NCI-H526 treated with DMSO at 0.1 percent for 48 hours (cell line): ENCODE measurements around the gene FAM136A.
"Not testable (repeated sequence)": the region's sequence is repeated elsewhere in the genome, so short reads cannot be mapped to it uniquely, and the experiment has no call there.

ENCODE experiments used
- DNase-seq: peaks from one replicate; lab custom pipeline; 2025; lab: John Stamatoyannopoulos, UW

The FAM136A gene

DNA sequence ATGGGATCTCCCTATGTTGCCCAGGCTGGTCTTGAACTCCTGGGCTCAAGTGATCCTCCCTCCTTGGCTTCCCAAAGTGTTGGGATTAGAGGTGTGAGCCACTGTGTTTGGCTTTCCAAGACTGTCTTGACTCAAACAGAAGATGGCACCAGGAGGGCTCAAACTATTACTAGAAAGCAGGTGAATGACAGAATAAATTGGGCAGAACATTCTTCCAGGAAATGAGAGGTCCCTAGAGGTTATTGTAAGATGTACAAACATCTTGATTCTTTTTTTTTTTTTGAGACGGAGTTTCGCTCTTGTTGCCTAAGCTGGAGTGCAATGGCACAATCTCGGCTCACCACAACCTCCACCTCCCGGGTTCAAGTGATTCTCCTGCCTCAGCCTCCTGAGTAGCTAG, 4.0 kb downstream of the FAM136A start:
- not testable (repeated sequence) for DNase-seq

DNA sequence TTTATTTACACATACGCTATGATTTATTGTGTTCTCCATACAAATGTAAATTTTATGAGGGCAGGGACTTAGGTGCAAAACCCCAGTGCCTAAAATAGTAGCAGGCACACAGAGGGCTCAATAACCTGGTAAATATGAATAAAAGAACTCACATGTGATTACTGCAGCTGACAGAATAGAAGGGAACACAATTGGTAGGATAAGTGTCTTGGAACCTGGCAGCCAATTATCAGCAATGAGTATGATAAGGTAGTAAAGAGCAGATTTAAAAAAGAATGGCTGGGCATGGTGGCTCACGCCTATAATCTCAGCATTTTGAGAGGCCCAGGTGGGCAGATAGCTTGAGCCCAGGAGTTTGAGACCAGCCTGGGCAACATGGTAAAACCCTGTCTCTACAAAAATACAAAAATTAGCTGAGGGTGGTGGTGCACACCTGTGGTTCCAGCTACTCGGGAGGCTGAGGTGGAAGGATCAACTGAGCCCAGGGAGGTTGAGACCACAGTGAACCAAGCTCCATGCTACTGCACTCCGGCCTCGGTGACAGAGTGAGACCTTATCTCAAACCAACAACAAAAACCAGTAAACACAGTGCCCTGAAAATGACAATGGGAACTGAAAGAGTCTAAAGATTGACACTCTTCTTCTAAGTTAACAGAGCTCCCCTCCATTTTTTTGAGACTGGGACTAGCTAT, 18.2 kb downstream of the FAM136A start:
- DNase-seq = no peak

DNA sequence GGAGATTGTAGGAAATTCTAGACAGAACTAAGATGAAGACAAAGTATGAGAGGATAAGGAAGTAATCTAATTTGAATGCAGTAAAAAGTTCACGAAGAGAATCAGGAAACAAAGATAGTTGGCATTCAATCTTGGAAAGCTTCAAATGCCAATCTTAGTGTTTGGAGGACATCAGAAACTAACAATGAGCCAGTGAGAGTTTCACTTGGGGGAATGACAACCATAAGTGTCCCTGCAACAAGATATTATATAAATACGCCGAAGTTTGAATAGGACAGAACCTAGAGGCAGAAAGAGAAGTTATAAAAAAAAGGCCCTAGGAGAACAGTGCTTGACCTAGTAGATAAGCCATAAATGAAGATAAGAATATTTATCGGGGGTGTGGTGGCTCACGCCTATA, 19.4 kb downstream of the FAM136A start:
- no peak for DNase-seq

DNA sequence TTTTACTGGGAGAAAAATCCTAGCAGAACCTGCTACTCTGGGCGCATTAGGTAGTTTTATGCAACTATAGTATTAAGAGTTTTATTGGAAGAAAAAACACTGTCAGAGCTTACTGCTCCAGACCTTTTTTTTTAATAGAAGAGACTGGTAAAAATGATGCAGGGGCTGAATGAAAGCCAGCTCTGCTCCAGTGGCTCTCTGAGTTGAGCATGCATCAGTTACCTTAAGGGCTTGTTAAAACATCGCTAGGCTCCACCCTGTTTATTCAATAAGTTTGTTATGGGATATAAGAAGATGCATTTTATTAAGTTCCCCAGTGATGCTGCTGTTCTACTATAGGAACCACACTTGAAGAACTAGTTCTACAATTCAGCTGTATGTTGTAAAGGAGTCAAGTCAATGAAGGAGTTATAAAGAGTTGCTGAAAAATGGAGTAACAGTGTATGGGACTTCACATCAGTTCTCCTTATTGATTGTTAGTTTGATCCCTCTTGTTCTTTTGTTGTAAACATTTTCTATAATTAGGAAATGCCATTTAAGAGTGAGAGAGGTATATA, 21.5 kb downstream of the FAM136A start:
- no peak for DNase-seq

DNA sequence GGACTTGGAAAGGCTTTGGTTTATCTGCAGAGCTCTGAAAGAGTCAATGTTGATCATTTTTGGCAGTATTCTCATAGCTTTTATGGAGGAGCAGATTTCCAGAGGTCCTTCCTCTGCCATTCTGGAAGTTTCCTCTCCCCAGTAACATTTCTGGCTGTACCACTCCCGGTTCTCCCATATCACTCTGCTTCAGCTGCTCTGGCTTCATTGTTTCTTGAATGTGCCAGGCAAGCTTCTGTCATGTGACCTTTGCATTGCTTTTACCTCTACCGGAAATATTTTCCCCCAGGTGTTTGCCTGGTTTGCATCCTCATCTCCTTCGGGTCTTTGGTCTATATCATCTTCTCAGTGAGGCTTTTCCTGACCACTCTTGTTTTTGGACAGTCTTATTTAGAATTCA, 31.5 kb downstream of the FAM136A start:
- no peak for DNase-seq

DNA sequence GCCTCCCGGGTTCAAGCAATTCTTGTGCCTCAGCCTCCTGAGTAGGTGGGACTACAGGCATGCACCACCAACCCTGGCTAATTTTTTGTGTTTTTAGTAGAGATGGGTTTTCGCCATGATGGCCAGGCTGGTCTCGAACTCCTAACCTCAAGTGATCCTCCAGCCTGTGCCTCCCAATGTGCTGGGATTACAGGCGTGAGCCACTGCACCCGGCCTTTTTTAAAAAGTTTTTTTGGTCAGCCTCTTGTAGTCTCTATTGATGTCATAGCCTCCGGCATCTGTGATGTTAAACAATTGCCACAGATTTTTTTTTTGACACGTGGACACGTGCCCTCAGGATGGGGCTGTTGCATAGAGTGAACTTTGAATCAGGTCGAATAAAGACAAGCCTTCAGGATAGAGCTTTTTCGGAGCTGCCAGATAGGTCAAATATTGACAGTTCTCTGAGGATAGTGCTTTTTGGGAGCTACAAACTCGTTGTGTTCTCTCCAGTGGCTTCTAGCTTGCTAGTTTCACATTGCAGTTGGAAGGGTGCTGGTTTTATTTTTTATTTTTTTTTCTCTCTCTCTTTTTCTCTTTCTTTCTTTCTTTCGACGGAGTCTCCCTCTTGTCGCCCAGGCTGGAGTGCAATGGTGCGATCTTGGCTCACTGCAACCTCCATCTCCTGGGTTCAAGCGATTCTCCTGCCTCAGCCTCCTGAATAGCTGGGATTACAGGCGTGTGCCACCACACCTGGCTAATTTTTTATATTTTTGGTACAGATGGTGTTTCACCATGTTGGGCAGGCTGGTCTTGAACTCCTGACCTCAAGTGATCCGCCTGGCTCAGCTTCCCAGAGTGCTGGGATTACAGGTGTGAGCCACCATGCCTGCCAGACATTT, 32.2 kb downstream of the FAM136A start:
- not testable (repeated sequence) for DNase-seq

DNA sequence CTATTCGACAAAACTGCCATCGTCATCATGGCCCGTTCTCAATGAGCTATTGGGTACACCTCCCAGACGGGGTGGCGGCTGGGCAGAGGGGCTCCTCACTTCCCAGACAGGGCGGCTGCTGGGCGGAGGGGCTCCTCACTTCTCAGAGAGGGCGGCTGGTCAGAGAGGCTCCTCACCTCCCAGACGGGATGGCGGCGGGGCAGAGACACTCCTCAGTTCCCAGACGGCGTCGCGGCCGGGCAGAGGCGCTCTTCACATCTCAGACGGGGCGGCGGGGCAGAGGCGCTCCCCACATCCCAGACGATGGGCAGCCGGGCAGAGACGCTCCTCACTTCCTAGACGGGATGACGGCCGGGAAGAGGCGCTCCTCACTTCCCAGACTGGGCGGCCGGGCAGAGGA, 34.9 kb downstream of the FAM136A start:
- not testable (repeated sequence) for DNase-seq

DNA sequence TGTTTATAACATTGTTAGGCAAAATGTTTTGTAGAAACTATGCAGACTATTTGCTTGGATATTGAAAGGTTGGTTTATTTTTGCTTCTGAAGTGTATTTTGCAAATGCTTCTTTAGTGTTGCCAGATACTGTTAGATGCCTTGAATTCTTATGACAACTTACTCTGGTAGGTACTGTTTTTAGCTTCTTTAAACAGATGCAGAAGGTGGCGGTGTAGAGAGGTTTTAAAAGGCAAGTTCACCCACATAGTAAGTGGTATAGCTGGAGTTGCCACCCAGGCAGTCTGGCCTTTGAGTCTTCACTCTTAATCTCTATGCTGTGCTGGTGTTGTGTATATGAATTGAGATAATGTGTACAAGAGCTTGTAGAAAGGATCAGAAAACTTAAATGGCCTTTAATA, 40.4 kb downstream of the FAM136A start:
- DNase-seq = no peak

DNA sequence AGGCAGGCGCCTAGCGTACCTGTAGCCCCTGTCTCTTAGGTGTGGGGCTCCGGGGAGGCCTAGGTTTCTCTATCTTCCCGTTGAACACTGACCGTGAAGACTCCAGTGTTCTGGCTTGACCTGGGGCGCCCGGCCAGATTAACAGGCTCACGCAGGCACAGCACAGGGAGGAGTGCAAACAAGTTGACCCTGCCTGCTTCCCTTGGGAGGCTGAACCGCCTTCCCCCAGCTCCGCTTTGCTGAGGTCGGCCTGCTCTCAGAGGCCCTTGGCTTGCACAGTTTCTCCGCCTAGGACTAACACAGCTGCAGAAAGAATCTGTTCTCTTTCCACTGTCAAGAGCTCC, 43.4 kb downstream of the FAM136A start:
- no peak for DNase-seq

DNA sequence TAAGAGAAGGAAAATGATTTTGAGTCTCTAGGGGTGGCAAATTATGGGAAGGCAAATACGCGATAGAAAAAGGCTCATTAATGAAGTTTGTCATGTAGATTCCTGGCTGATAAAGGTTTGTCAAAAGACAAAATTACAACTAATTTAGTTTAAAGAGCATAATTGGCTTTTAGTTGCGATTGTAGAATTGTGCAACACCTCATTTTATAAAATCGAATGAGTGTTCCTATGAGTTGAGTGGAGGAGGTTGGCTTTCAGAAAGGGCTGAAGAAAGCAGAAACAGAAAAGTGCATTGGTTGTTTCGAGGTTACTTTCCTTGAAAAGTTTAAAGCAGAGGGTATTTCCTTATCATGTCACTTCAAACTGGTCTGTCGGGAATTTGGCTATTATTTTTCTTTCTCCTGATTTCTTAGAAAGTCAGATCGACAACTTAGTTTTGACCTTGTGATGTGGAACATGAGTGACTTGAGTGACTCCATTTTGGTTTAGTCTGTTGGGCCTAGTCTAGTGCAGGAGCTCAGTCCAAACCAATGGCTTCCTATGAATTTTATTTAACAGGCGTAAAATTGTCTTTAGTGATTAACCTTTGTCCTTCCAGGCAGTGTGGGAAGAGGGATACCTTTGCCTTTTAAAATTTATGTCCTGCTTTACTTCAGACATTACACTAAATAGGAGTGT, 46.1 kb downstream of the FAM136A start:
- DNase-seq = no peak

DNA sequence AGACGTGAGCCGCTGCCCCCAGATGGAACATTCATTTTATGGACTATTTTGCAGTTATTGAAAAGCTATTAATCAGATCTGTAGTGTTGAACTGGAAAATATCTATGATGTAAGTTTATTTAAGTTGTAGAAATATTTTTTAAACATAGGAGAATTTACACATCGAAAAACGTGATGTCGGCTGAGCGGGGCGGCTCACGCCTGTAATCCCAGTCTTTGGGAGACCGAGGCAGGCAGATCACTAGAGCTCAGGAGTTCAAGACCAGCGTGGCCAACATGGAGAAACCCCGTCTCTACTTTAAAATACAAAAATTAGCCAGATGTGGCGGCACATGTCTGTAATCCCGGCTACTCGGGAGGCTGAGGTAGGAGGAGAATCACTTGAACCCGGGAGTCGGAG, 51.4 kb downstream of the FAM136A start:
- no peak for DNase-seq

DNA sequence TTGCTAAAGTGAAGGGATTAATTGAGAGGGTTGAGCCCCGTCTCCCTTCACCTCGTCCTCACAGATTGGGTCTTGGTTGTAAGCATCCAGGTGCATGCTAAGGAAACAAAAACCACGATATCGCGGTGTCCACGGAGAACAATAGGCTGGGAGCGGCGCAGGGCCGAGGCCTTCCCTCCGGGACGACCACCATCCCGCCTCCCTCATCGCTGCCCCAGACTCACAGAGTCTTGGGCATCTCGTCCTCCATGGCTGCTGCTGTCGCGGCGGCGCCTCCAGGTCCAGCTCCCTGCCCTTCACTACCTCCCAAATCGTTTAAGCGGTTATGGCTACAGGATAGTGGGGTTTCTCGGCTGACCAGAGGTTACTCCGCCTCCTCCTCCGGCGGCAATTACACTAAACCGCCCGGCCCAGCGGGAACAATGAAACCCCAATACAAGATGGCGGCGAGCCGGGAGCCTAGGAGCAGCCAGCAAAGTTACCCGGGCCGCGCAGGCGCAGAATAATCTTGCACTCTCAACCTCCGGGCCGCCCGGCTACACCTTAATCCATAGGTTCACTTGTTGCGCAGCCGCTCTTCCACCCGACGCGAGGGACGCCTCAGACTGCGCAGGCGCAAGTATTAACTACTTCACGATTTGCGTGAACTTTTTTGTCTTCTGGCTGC, 53.6 kb downstream of the FAM136A start, which contains the start of gene TIA1:
TIA1 (minus strand) TSS at position 448 of the 667 bp plus-strand sequence; CDS start at position 250, 198 bp downstream.
- DNase-seq = peak; percentile 98

DNA sequence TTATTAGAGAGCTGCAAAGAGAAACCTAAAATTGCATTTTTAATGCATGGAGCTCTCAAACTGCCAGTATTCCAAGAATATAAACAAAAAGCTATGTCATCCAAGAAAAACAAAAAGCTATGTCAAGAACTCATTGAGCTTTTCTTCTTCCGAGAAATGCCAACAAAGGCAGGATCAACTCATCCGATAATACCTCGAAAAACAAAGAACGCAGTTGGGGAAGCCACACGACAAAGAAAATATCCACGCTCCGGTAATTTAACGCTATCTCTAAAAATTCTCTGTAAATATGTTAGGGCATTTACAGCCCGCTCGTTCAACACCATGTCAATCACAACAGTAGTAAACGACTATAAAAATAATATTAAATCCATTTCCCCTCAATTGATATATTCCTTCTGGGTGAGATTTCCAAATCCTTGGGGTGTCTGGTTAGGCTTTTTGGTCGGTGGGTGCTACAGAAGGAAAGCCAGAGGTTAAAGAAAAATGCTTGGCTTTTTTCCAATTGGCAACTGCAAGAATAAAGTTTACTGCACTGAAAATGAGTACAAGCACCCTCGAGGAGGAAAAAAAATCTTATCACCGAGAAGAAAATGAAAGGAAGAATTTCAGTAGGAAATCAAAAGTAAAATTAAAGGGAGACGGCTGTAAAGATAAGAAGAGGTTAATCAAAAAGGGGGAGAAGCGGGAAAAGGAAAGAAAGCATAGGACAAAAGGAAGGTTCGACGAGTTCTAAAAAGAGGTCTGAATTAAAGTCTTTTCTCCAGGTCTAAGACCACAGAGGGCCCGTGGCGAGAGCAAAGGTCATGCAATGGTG, 54.3 kb downstream of the FAM136A start:
- peak; percentile 72 for DNase-seq
